ENCODE results near the gene ZFAND3. TPM values are rescaled to one million over a fixed set of nuclear protein-coding genes. Genes with fewer than 3 reads are reported as not detected.

The ZFAND3 gene
- total RNA-seq, 1 donor from 2014 or later = 32.2 TPM

- no peak for DNase-seq
Observed at GRCh38 chr6:37894585-37894984, 75.1 kb downstream of the ZFAND3 start.

GRCh38 chr6:37897321-37897720 lies 77.8 kb downstream of the ZFAND3 start:
- no peak for DNase-seq

- no peak for DNase-seq
Observed at GRCh38 chr6:37897818-37898515, 78.4 kb downstream of the ZFAND3 start.

- no peak for DNase-seq
Observed at GRCh38 chr6:37903351-37904340, 84.1 kb downstream of the ZFAND3 start.

- no peak for DNase-seq
Observed at GRCh38 chr6:37904590-37904989, 85.1 kb downstream of the ZFAND3 start.

GRCh38 chr6:37906121-37906520 lies 86.6 kb downstream of the ZFAND3 start:
- no peak for DNase-seq

GRCh38 chr6:37910998-37911397 lies 91.5 kb downstream of the ZFAND3 start:
- DNase-seq = no peak

- no peak for DNase-seq
Observed at GRCh38 chr6:37913210-37913609, 93.7 kb downstream of the ZFAND3 start.

GRCh38 chr6:37915463-37915862 lies 95.9 kb downstream of the ZFAND3 start:
- DNase-seq = no peak

- no peak for DNase-seq
Observed at GRCh38 chr6:37916149-37916548, 96.6 kb downstream of the ZFAND3 start.

GRCh38 chr6:37916675-37917074 lies 97.1 kb downstream of the ZFAND3 start:
- DNase-seq = no peak

GRCh38 chr6:37917566-37917965 lies 98.0 kb downstream of the ZFAND3 start:
- no peak for DNase-seq

GRCh38 chr6:37919417-37920157 lies 100.1 kb downstream of the ZFAND3 start:
- no peak for DNase-seq

- no peak for DNase-seq
Observed at GRCh38 chr6:37920667-37921066, 101.1 kb downstream of the ZFAND3 start.

- DNase-seq = no peak
Observed at GRCh38 chr6:37922563-37922962, 103.0 kb downstream of the ZFAND3 start.

- no peak for DNase-seq
Observed at GRCh38 chr6:37923514-37923913, 104.0 kb downstream of the ZFAND3 start.

- no peak for DNase-seq
Observed at GRCh38 chr6:37926661-37927060, 107.1 kb downstream of the ZFAND3 start.

GRCh38 chr6:37928217-37928616 lies 108.7 kb downstream of the ZFAND3 start:
- no peak for DNase-seq

GRCh38 chr6:37930288-37930971 lies 110.9 kb downstream of the ZFAND3 start:
- DNase-seq = no peak

- no peak for DNase-seq
Observed at GRCh38 chr6:37931066-37931465, 111.5 kb downstream of the ZFAND3 start.

GRCh38 chr6:37934276-37934675 lies 114.7 kb downstream of the ZFAND3 start:
- DNase-seq = no peak

GRCh38 chr6:37936150-37936549 lies 116.6 kb downstream of the ZFAND3 start:
- DNase-seq = no peak
